ENCODE data around the gene SARM1.
"Not testable (repeated sequence)": the region's sequence is repeated elsewhere in the genome, so short reads cannot be mapped to it uniquely, and the experiment has no call there.

Gene SARM1

DNA sequence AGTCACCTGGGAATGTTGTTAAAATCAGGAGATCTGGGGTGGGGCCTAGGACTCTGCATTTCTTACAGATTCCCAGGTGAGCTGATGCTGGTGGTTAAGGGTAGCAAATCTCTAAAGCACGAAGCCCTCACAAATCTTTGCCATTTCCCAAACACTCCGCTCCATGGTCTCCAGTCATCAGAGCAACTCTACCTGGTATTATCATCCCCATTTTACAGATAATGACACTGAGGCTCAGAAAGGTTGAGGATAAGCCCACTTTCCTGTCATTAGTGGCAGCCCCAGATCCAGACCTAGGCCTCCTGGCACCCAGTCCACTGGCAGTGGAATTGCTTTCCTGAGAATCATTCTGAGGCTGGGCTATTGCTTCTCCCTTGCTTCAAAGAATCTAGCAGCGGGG is 25.8 kb downstream of the SARM1 start:
- no peak for FAIRE-seq

DNA sequence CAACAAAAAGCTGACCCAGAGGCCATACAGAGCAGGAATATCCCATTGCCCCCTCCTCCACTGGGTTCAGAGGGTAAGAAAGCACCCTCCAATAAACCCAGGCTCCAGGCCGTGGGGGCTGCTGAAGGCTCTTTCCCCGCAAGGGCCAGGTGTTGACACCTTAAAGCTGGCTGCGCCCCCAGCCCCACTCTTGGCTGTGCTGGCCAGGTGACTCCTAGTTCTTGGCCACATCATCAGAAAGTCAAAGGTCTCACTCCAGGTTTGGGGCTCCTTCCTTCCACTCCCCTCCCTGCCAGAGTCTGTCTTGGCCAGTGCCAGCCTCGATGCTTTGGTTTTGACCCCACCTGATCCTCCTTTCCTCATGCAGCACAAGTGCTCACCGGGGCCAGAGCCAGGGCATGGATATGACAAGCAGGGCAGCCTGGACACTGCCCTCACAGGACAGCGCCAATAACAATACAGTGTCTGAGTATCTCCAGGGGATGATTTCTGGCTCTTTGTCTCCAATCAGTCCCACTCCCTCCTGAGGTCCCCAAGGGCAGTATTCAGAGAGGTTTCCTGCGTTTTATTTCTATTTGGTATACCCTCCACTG is 26.3 kb downstream of the SARM1 start:
- FAIRE-seq, result no peak

DNA sequence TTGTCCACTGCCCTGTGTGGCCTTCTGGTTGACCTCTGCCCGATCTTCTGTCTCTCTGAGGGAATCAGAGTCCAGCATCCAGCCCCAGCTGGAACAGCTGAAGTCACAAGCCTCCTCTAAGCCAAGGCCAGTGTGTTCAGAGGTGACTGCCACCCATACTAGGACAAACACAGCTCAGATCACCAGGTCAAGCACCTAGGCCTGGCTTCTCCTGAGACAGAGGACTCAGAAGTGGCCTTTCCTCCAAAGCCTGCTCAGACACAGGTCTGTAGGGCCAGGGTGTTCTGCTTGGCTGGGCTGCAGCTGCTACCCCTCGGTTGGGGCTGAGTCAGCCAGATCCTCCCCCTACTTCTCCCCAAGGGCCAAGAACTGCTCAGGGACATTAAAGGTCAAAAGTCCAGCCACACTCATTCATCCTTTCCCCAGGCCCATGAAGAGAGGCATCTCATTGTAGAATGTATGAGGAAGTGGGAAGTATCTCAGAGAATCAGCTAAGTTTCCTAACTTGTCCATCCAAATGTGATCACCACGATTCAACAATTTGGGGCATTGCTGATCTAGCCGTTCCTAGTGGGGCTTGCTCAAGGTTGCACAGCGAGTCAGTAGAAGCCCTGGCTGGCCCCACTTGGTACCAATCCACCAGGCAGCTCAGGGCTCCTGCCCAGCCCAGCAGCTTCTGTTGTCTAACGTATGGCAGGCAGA is 26.9 kb downstream of the SARM1 start:
- FAIRE-seq, result no peak

DNA sequence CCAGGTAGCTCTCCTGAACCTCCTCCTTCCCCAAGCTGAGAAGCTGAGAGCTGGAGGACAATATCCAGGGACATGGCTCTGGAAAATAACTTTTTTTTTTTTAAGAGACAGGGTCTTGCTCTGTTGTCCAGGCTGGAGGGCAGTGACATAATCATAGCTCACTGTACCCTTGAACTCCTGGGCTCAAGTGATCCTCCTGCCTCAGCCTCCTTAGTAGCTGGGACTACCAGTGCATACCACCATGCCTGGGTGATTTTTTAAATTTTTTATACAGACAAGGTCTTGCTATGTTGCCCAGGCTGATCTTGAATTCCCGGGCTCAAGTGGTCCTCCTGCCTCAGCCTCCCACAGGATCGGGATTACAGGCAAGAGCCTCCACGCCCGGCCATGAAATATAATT is 28.3 kb downstream of the SARM1 start:
- FAIRE-seq, result no peak

DNA sequence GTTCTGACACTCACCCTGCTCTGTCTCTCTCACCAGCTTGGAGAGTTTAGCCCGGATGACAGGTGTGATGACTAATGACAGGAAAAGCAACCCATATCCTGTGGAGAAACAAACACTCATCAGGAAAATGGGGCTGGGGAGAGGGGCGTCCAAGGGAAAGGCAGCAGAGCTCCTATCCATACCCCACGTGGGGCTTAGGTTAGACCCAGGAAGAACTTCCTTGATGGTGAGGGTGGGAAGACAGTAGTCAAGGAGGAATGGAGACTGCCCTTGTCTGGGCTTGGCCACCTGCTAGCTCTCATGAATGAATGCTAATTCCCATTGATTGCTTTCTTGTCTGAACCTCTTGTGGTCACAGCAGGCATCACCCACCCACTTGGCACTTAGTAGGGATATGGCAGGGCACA is 30.7 kb downstream of the SARM1 start:
- FAIRE-seq, result no peak

DNA sequence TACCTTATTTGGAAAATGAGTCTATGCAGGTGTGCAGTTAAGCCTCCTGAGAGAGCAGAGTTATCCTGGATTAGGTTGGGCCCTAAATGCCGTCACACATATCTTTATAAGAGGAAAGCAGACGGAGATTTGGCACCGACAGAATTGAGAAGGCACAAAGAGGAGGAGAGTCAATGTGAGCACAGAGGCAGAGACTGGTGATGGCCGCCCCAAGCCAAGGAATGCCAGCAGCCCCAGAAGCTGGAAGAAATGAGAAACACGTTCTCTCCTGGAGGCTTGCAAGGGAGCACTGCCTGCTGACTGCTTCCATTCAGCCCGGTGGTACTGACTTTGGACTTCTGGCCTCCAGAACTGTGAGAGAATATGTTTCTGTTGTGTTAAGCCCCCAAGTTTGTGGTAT is 31.4 kb downstream of the SARM1 start:
- FAIRE-seq, result no peak

DNA sequence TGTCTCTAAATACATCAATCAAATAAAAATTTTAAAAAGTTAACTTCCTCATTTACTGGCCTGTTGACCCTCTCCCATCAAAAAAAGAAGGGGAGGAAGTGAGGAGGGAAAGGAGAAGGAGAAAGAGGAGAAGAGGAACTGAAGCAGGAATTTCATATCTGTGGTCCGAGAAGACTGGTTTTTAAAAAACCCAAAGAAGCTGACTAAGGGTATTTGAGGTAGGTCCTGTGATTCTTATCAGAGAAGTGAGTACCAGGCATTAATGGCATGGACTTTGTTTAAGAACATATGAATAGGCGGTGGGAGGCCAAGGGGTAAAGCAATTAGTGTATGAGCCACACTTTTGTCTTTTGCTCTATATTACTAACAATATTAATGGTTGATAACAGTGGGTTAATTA is 32.5 kb downstream of the SARM1 start:
- no peak for FAIRE-seq

DNA sequence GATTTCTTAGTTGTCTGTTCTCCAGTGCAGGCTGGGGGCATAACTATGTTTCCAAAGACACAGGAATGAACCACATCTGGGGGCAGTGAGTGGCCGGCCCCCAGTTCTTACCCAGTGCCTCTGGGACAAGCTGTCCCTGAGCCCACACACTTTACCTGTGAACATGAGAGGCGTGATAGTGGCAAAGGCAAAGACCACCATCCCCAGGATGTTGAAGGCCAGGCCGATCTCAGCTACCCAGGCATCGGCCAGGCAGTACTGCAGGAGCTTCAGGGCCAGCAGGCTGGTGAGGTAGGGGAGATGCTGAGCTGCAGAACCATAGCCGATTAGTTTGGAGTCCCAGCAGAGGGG is 32.9 kb downstream of the SARM1 start:
- FAIRE-seq, result no peak

DNA sequence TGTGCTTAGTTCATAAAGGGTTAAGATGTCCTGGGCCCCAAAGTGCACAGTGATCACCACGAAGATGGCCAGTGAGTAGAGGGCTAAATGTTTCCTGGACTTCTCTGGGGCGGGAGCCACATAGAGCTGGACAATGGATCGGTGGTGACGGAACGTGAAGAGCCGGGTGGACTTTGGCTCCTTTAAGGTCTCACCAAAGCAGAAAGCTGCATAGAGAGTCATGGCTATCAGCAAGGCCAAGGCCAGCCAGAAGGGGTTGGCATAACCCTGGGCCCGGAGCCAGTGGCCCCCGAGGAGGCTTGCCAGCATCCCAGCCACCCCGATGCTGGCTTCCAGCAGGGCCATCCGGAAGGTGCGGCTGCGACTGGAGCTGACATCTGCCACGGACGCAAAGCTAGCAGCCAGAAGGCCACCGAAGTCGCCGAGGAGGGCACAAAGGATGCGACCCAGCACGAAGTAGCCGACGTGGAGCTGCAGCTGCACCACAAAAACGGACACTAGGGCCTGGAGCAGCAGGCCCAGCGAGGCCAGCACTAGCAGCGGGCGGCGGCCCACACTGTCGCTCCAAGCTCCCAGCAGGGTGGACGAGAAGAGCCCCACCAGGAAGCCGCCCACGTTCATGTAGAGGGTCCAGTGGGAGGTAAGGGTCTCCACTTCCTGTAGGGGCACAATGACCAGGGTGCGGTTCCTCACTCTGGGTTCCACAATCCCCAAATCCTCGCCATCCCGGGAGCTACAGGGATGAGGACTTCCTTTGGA is 33.5 kb downstream of the SARM1 start:
- FAIRE-seq, result no peak

DNA sequence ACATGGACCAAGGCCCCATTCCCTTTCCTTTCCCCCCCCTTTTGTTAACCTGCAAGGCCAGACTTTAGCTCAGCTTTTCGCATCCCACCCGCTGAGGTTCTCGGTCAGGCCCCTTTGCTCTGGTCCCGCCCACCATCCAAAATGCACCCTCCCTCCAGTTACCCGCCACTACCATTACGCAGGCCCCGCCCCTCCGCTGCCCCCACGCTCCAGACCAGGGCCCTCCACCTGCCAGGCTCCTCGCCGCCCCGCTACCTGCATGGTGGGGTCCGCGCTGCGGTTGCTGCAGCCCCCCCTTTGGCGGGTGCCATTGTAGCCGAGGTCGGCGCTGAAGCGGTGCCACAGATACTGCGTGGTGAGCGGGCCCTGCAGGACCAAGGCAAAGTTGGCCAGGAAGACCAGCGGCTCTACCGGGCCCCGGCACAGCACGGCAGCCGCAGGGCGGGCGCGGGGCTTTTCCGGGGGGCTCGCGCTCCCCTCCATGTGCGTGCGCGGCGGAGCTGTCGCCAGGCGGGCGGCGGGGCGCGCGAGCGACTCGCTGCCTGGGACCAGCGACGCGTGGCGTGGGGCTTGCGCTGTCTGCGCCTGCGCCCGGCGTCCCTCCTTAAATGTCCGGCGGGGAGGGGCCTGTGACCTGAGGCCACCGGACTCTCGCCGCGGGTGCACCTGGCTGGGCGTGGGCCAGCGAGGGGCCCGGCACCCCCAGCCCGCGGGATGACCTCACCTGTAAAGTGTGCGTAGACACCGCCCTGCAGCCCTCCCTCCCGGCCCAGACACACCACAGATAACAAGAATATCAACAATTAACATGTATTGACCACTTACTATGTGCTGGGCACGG is 34.4 kb downstream of the SARM1 start, which contains the start of gene SLC46A1:
Gene SLC46A1, minus strand, starts transcription at position 581 of the 841 bp plus-strand sequence. Its CDS starts 98 bp downstream, at position 483.
- FAIRE-seq, result no peak

DNA sequence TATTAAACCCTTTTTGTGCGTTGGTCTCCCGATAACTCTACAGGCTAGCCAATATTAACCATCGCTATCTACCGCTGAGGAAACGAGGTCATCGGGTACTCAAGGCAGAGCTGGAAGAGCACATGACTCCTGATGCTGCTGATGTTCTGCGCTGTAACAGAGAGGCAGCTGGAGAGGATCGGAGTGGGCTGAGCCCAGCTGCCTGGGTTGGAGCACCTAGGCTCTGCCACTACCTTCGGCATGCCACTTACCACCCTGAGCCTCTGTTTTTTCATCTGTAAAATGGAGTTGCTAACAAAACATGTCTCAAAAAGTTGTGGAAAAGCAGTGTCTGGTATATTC is 35.0 kb downstream of the SARM1 start:
- FAIRE-seq, result no peak

DNA sequence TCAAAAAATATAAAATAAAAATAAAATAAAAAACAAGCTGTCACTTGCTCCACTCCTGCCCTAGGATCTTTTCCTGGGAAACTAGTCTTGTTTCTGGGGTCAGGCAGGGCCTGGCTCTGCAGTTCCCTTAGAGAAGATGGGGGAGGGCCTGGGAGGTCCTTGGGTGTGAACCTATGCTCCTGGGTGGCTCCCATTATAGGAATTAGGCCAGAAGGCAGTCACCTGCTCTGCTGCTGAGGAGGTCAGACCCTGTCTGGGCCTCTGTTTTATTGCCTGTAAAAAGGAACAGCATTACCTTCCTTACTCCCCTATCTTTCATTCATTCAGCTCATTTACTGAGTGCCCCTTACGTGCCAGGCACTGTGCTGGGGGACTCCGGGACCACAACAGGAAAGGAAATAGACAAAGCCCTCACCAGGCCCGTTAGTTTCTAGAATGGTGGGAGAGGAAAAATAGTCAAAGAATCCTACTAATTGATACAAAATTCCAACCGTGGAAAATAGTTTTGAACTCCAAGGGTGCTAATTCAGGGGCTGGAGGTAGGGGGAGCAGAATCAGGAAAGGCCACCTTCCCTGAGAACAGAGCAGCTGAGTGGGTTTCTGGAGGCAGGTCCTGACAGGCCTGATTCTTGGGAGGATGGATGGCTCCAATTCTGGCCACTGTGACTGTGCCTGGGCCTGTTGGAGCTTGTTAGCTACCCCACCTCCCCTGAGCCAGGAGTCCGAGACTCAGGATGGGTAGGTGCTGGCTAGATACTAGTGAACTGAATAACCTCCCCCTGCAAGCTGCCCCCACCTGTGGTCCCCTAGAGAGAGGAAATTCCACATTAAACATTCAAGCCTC is 35.9 kb downstream of the SARM1 start:
- no peak for FAIRE-seq

DNA sequence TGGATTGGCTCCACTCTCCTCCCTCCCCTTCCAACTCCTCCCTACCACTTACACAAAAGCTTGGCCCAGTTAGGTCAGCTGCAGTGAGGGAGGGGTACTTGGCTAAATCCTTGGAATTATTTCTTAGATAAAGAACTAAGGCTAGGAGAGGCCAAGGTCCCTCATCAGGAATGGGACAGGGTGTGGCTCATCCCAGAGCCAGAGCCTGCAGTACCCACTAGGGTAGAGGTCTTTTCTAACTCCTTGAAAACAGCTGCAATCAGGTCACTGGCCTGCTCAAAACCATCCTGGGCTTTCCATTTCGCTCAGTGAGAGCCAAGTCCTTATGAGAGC is 36.4 kb downstream of the SARM1 start:
- FAIRE-seq, result no peak

DNA sequence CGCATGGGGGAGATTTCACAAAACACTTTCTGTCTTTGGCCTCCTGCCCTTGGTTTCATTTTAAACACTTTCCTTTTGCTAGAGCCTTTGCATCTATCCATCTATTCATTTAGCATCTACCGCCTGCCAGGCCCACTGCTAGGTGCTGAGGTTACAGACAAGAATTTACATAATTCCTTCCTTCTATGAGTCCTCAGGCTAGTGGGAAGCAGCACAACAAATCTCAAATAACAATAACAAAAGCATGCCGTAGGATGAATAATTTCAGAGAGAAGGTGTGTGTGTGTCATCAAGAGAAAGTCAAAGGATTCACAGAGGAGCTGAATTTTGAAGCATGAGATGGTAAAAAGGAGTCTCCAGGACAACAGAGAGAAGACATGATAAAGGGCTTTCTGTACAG is 40.6 kb downstream of the SARM1 start:
- no peak for FAIRE-seq

DNA sequence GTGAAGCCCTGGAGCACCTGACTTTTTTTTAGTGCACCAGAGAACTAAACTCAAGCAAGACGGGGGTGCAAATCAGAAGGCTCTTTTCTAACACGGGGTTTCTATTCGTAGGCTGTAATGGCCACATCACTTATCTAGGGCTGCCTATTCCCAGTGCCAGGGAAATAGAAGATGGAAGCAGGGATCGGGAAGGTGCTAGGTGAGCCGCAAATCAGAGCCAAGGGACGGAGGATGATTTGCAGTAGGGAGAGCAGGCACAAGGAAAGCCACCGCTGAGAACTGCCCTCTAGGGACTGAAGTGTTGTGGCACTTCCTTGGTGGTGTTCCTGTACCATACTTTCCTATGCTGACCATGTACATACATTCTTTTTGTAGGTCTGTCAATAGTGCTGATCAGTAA is 42.3 kb downstream of the SARM1 start:
- no peak for FAIRE-seq

DNA sequence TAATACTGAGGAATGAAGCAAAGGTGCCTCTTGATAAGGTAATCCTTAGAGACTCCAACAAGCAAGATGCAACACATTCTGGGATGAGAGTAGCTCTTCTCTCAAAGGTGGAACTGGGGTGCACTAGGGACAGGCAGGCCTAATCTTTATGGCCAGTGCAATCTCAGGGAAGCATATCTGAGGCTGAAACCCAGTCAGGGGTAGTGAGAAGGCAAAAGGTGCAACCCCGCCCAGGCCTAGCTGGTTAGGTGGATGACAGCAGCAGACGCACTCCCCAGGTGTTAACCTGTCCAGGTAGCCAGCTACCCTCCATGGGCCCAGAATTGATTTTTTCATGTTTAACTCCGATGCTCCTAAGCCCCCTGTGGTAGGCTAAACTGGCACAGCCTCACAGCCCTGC is 44.4 kb downstream of the SARM1 start:
- no peak for FAIRE-seq

DNA sequence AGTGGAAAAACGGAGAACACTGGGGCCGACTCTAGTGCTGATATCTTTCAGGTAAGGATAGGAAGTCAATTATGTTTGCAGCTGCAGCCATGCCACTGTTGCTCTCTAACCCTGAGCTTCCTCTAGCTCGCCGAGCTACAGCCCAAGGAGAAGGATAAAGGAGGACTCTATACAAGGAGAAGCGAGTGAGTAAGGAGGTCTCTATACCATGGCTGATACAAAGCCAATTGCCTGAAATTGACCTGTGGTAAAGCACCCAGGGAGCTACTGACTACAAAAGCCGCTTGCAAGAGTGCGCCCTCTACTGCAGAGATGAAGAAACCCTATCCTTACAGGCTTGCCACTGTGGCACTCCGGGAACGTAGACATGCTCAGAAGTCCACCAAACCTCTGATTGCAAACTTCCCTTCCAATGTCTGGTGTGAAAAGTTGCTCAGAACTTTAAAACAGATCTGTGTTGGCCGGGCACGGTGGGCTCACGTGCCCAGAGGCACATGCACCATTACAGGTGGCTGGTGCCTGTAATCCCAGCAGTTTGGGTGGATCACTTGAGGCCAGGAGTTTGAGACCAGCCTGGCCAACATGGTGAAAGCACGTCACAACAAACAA is 45.3 kb downstream of the SARM1 start:
- no peak for FAIRE-seq

DNA sequence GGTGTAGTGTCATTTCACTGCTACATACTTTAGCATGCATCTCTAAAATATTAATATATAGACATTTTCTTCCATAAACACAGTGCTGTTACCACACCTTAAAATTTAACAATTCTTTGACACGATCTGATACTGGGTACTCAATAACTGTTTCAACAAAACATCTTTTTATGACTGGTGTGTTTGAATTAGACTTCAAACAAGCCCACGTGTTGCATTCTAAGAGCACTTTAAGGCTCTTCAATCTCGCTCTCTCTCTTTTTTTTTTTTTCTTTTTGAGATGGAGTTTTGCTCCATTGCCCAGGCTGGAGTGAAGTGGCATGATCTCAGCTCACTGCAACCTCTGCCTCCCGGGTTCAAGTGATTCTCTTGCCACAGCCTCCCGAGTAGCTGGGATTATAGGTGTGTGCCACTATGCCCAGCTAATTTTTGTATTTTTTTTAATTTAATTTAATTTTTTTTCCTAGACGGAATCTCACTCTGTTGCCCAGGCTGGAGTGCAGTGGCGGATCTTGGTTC is 50.4 kb downstream of the SARM1 start:
- no peak for FAIRE-seq

DNA sequence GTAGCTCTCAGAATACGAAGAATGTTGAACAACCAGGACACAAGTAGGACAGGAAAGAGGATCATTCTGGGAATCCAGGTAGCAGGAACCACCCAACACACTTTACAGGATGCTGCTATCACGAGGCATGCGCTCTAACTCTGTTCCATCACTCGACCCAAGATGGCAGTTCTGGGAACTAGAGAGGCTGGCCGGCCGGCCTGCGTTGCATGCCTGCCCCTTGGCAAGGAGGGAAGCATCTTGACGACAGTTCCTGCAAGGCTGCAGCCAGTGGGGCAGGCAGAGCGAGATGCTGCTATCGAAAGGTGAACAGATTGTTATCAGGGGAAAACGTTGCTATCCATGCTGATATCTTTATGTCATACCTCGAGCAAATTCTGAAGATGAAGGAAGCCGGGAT is 53.7 kb downstream of the SARM1 start:
- no peak for FAIRE-seq

DNA sequence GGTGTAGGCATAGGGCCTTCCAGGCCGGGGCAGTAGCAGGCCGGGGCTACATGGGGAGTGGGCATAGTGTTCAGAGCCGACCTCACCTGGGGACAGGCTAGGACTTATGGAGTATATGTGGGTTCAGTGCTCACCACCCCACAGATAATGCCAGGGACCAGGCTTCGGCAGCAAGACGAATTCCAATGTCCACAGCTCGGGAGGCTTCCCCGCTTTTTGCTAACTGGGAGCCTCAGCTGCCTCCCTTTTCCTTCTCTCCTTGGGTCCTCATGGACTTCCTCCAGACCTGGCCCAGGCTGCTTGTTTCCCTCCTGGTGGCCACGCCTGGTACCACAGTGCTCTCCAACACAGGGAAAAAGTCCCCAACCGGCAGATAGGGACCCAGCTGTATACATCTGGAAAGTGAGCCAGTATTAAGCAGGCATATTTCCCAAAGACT is 54.6 kb downstream of the SARM1 start:
- no peak for FAIRE-seq

DNA sequence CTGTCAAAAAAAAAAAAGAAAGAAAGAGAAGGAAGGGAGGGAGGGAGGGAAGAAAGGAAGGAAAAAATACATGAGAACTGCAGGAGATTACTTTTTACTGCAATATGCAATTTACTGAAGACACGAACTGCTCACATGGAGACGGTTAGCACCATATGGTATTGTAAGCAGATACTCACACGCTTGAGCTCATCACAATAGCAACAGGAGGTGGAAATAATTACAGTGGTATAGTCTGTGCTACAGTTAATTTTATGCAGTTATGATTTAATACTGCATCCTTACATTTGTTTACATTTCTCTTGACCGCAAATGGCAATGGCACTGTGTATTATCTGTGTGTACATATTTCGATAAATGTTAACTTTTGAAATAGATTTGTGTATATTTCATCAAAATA is 55.9 kb downstream of the SARM1 start:
- FAIRE-seq, result no peak

DNA sequence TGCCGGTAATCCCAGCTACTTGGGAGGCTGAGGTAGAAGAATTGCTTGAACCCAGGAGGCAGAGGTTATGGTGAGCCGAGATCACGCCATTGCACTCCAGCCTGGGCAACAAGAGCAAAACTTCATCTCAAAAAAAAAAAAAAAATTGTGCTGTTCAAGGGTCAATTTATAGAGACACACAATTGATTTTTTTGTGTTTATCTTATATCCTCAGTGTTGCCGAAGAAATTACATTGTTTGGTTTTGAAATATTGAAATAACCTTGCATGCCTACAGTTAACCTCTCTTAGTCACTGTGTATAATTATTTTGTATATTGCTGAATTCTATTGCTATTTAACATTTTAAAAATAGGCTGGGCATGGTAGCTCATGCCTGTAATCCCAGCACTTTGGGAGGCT is 56.5 kb downstream of the SARM1 start:
- FAIRE-seq, result not testable (repeated sequence)

Measured in A204.1 (cell line).